SU-DHL-6 (cell line): ENCODE data around the gene IRF2BPL.

Experiments
- CTCF ChIP-seq: fragments of 200-600 bp; sonication (generic); IDR thresholded peaks from one replicate; pipeline ENCODE4 v1.5.1; 2017; ENCODE audit warnings: antibody characterized with exemption, mild to moderate bottlenecking, low read length, moderate library complexity; ENCODE audit not compliant: insufficient read depth, poor library complexity, severe bottlenecking
- EZH2phosphoT487 ChIP-seq: fragments of 200-600 bp; sonication (generic), shearing (Covaris generic); conservative IDR thresholded peaks from 2 replicates; pipeline ENCODE4 v1.6.1; 2018; ENCODE audit warnings: mild to moderate bottlenecking, antibody characterized with exemption, low read length, moderate library complexity, mixed read lengths

- TF ChIP-seq CTCF (no peak), EZH2phosphoT487 (no peak)
Observed at GRCh38 chr14:77031759-77032490, 3.4 kb upstream of the IRF2BPL start.
